ENCODE results near the gene ARHGAP12.
"Not testable (repeated sequence)": the region's sequence is repeated elsewhere in the genome, so short reads cannot be mapped to it uniquely, and the experiment has no call there.

The ARHGAP12 gene

GRCh38 chr10:31906039-31906438, 22.6 kb downstream of the ARHGAP12 start:
- H3K4ac ChIP-seq (ENCODE audit: low read depth, low read length) = no peak overlapping the region
- H3K27ac ChIP-seq (ENCODE audit: low read depth, low read length) = no peak overlapping the region
- no peak overlapping the region for H2BK5ac ChIP-seq (ENCODE audit: low read length)
- H3K9ac ChIP-seq (ENCODE audit: low read length) = no peak overlapping the region
- H3K4me3 ChIP-seq (ENCODE audit: low read length) = no peak overlapping the region
- H2BK15ac ChIP-seq (replicated peaks; ENCODE audit: low read depth) = no peak overlapping the region
- H3K79me1 ChIP-seq (ENCODE audit: low read length) = peaks cover 22% of the 10 kb centered on the region
- no peak overlapping the region for H2BK120ac ChIP-seq (ENCODE audit: low read depth, low read length)
- no peak overlapping the region for H3K23ac ChIP-seq (ENCODE audit: low read length)
- no CpG with 5 or more reads among the region's 5 CpGs for WGBS (ENCODE audit: extremely low coverage, insufficient coverage, low lambda C conversion rate)
- peaks cover 53% of the 10 kb centered on the region for H3K79me2 ChIP-seq (ENCODE audit: control insufficient read depth, insufficient read depth, low read length)
- H3K4me2 ChIP-seq (ENCODE audit: low read length) = no peak overlapping the region
- H4K8ac ChIP-seq (ENCODE audit: low read depth, low read length) = no peak overlapping the region
- no peak overlapping the region for H3K18ac ChIP-seq (ENCODE audit: low read length)
- H4K5ac ChIP-seq (ENCODE audit: low read length) = no peak overlapping the region
- DNase-seq = no peak
- no peak overlapping the region for H3K56ac ChIP-seq (ENCODE audit: low read length)
- no peak overlapping the region for H2AK5ac ChIP-seq (ENCODE audit: low read length)
- H3K36me3 ChIP-seq (ENCODE audit: control insufficient read depth, insufficient read depth, low read length) = peaks cover 4% of the 10 kb centered on the region
- H3K27me3 ChIP-seq (ENCODE audit: insufficient read depth, low read length, poor library complexity) = no peaks in the 10 kb centered on the region
- H3K4me1 ChIP-seq (ENCODE audit: control insufficient read depth, low read depth, low read length) = no peaks in the 10 kb centered on the region

DNA sequence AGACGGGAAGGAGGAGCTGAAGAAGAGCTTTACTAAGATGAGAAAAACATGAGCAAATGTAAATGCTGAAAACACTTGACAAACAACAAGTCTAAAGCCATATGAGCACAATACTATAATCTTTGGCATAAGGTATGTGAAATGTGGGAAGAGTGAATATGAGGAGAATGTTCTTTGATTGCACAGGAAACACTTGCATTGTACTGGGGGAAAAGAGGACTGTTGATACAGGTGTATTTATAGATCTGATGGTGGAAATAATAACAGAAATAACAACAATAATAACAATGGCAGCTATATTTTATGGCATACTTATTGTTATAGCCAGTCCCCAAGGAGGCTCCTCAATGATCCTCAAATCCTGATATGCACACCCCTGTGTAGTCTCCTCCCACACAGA, 23.0 kb downstream of the ARHGAP12 start:
- no peak overlapping the region for H2BK120ac ChIP-seq (ENCODE audit: low read depth, low read length)
- H3K9ac ChIP-seq (ENCODE audit: low read length) = no peak overlapping the region
- H3K36me3 ChIP-seq (ENCODE audit: control insufficient read depth, insufficient read depth, low read length) = peaks cover 4% of the 10 kb centered on the region
- WGBS (ENCODE audit: extremely low coverage, insufficient coverage, low lambda C conversion rate) = no CpG with 5 or more reads among the region's 1 CpG
- H3K18ac ChIP-seq (ENCODE audit: low read length) = no peak overlapping the region
- H3K56ac ChIP-seq (ENCODE audit: low read length) = no peak overlapping the region
- no peak overlapping the region for H2BK15ac ChIP-seq (replicated peaks; ENCODE audit: low read depth)
- H3K4me3 ChIP-seq (ENCODE audit: low read length) = no peak overlapping the region
- no peaks in the 10 kb centered on the region for H3K27me3 ChIP-seq (ENCODE audit: insufficient read depth, low read length, poor library complexity)
- no peak overlapping the region for H3K4me2 ChIP-seq (ENCODE audit: low read length)
- H3K4ac ChIP-seq (ENCODE audit: low read depth, low read length) = no peak overlapping the region
- H3K27ac ChIP-seq (ENCODE audit: low read depth, low read length) = no peak overlapping the region
- peaks cover 22% of the 10 kb centered on the region for H3K79me1 ChIP-seq (ENCODE audit: low read length)
- no peak overlapping the region for H2BK5ac ChIP-seq (ENCODE audit: low read length)
- no peak for DNase-seq
- H4K8ac ChIP-seq (ENCODE audit: low read depth, low read length) = no peak overlapping the region
- no peak overlapping the region for H3K23ac ChIP-seq (ENCODE audit: low read length)
- no peak overlapping the region for H2AK5ac ChIP-seq (ENCODE audit: low read length)
- no peaks in the 10 kb centered on the region for H3K4me1 ChIP-seq (ENCODE audit: control insufficient read depth, low read depth, low read length)
- no peak overlapping the region for H4K5ac ChIP-seq (ENCODE audit: low read length)
- peaks cover 57% of the 10 kb centered on the region for H3K79me2 ChIP-seq (ENCODE audit: control insufficient read depth, insufficient read depth, low read length)

DNA sequence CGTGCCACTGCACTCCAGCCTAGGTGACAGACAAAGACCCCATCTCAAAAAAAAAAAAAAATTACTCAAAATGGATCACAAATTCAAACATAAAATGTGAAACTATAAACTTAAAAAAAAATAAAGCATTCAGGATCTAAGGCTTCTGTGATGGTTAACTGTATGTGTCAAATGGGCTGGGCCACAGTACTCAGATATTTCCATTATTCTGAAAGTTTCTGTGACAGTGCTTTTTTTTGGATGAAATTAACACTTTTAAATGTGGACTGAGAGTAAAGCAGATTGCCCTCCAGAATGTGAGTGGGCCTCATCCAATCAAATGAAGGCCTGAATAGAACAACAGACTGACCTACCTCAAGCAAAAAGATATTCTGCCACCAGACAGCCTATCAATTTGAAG, 26.0 kb downstream of the ARHGAP12 start:
- H2BK5ac ChIP-seq (ENCODE audit: low read length) = no peak overlapping the region
- no peaks in the 10 kb centered on the region for H3K4me1 ChIP-seq (ENCODE audit: control insufficient read depth, low read depth, low read length)
- no peaks in the 10 kb centered on the region for H3K36me3 ChIP-seq (ENCODE audit: control insufficient read depth, insufficient read depth, low read length)
- no peak overlapping the region for H3K56ac ChIP-seq (ENCODE audit: low read length)
- H4K8ac ChIP-seq (ENCODE audit: low read depth, low read length) = no peak overlapping the region
- H3K4me3 ChIP-seq (ENCODE audit: low read length) = no peak overlapping the region
- no peaks in the 10 kb centered on the region for H3K27me3 ChIP-seq (ENCODE audit: insufficient read depth, low read length, poor library complexity)
- H3K23ac ChIP-seq (ENCODE audit: low read length) = no peak overlapping the region
- H4K5ac ChIP-seq (ENCODE audit: low read length) = no peak overlapping the region
- peaks cover 56% of the 10 kb centered on the region for H3K79me2 ChIP-seq (ENCODE audit: control insufficient read depth, insufficient read depth, low read length)
- H3K4me2 ChIP-seq (ENCODE audit: low read length) = no peak overlapping the region
- peak overlapping the region; percentile 54 for H2BK120ac ChIP-seq (ENCODE audit: low read depth, low read length)
- H3K27ac ChIP-seq (ENCODE audit: low read depth, low read length) = no peak overlapping the region
- no peak overlapping the region for H3K18ac ChIP-seq (ENCODE audit: low read length)
- peaks cover 13% of the 10 kb centered on the region for H3K79me1 ChIP-seq (ENCODE audit: low read length)
- H3K9ac ChIP-seq (ENCODE audit: low read length) = no peak overlapping the region
- no peak for DNase-seq
- no peak overlapping the region for H2AK5ac ChIP-seq (ENCODE audit: low read length)
- no peak overlapping the region for H2BK15ac ChIP-seq (replicated peaks; ENCODE audit: low read depth)
- H3K4ac ChIP-seq (ENCODE audit: low read depth, low read length) = no peak overlapping the region
- WGBS (ENCODE audit: extremely low coverage, insufficient coverage, low lambda C conversion rate) = no CpG with 5 or more reads among the region's 1 CpG

DNA sequence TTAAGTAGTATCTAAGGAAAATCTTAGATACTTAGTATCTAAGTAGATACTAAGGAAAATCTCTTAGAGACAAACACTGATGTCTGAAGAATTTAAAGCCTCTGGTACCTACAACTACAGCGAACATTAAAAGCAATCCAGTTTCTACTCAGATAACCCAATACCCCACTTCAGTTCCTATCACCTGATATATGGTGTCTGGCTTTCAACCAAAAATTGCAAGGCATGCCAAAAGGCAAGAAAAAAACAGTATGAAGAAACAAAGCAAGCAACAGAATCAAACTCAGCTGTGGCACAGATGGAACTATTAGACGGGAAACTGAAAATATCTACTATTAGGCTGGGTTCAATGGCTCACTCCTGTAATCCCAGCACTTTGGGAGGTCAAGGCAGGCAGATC, 31.1 kb downstream of the ARHGAP12 start:
- H2BK15ac ChIP-seq (replicated peaks; ENCODE audit: low read depth) = no peak overlapping the region
- no peak overlapping the region for H3K4me3 ChIP-seq (ENCODE audit: low read length)
- no peaks in the 10 kb centered on the region for H3K27me3 ChIP-seq (ENCODE audit: insufficient read depth, low read length, poor library complexity)
- H3K79me1 ChIP-seq (ENCODE audit: low read length) = peaks cover 2% of the 10 kb centered on the region
- no peak overlapping the region for H4K5ac ChIP-seq (ENCODE audit: low read length)
- peak overlapping the region; percentile 40 for H4K8ac ChIP-seq (ENCODE audit: low read depth, low read length)
- H3K56ac ChIP-seq (ENCODE audit: low read length) = no peak overlapping the region
- no peak overlapping the region for H3K4me2 ChIP-seq (ENCODE audit: low read length)
- H3K79me2 ChIP-seq (ENCODE audit: control insufficient read depth, insufficient read depth, low read length) = peaks cover 43% of the 10 kb centered on the region
- no CpG with 5 or more reads among the region's 2 CpGs for WGBS (ENCODE audit: extremely low coverage, insufficient coverage, low lambda C conversion rate)
- no peak overlapping the region for H3K9ac ChIP-seq (ENCODE audit: low read length)
- H2BK120ac ChIP-seq (ENCODE audit: low read depth, low read length) = no peak overlapping the region
- H2AK5ac ChIP-seq (ENCODE audit: low read length) = no peak overlapping the region
- peaks cover 3% of the 10 kb centered on the region for H3K4me1 ChIP-seq (ENCODE audit: control insufficient read depth, low read depth, low read length)
- no peak for DNase-seq
- no peak overlapping the region for H3K23ac ChIP-seq (ENCODE audit: low read length)
- no peaks in the 10 kb centered on the region for H3K36me3 ChIP-seq (ENCODE audit: control insufficient read depth, insufficient read depth, low read length)
- no peak overlapping the region for H3K4ac ChIP-seq (ENCODE audit: low read depth, low read length)
- H3K18ac ChIP-seq (ENCODE audit: low read length) = no peak overlapping the region
- no peak overlapping the region for H2BK5ac ChIP-seq (ENCODE audit: low read length)
- H3K27ac ChIP-seq (ENCODE audit: low read depth, low read length) = no peak overlapping the region

DNA sequence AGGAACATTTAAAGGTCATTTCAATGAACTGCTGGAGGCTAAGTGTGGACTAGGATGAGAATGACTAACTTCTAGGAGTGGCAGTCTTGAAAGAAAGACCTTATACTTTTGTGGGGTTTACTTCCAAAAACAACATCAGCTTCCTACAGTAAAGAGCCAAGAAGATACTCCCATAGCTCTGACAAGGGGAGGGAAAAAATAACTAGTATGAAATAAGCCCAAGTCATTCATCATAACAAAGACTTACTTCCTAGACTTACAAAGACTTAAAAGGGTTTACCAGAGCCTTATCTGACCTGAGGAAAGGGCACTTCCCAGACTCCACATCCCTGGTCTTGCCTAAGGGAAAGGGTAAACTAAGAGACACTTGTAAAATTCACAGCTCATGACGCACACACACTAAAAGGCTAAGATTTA, 31.7 kb downstream of the ARHGAP12 start:
- Histone ChIP-seq H3K79me1 (ENCODE audit: low read length) (no peaks in the 10 kb centered on the region), H3K18ac (ENCODE audit: low read length) (no peak overlapping the region), H3K23ac (ENCODE audit: low read length) (no peak overlapping the region), H3K4me1 (ENCODE audit: control insufficient read depth, low read depth, low read length) (peaks cover 3% of the 10 kb centered on the region), H3K4me2 (ENCODE audit: low read length) (no peak overlapping the region), H4K5ac (ENCODE audit: low read length) (no peak overlapping the region), H2BK15ac (replicated peaks; ENCODE audit: low read depth) (no peak overlapping the region), H3K9ac (ENCODE audit: low read length) (no peak overlapping the region), H2BK5ac (ENCODE audit: low read length) (no peak overlapping the region), H3K4ac (ENCODE audit: low read depth, low read length) (no peak overlapping the region), H3K56ac (ENCODE audit: low read length) (no peak overlapping the region), H3K36me3 (ENCODE audit: control insufficient read depth, insufficient read depth, low read length) (no peaks in the 10 kb centered on the region), H3K27me3 (ENCODE audit: insufficient read depth, low read length, poor library complexity) (no peaks in the 10 kb centered on the region), H4K8ac (ENCODE audit: low read depth, low read length) (no peak overlapping the region), H3K79me2 (ENCODE audit: control insufficient read depth, insufficient read depth, low read length) (peaks cover 40% of the 10 kb centered on the region), H3K27ac (ENCODE audit: low read depth, low read length) (no peak overlapping the region), H2BK120ac (ENCODE audit: low read depth, low read length) (no peak overlapping the region), H3K4me3 (ENCODE audit: low read length) (no peak overlapping the region), H2AK5ac (ENCODE audit: low read length) (no peak overlapping the region)
- WGBS (ENCODE audit: extremely low coverage, insufficient coverage, low lambda C conversion rate) = no CpG with 5 or more reads among the region's 1 CpG
- peak; percentile 62 for DNase-seq

DNA sequence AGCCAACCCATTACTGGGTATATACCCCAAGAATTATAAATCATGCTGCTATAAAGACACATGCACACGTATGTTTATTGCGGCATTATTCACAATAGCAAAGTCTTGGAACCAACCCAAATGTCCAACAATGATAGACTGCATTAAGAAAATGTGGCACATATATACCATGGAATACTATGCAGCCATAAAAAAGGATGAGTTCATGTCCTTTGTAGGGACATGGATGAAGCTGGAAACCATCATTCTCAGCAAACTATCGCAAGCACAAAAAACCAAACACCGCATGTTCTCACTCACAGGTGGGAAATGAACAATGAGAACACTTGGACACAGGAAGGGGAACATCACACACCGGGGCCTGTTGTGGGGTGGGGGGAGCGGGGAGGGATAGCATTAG, 32.9 kb downstream of the ARHGAP12 start:
- not testable (repeated sequence) for H4K5ac ChIP-seq (ENCODE audit: low read length); H3K18ac ChIP-seq (ENCODE audit: low read length); H4K8ac ChIP-seq (ENCODE audit: low read depth, low read length); H3K9ac ChIP-seq (ENCODE audit: low read length); H2BK5ac ChIP-seq (ENCODE audit: low read length); H2BK120ac ChIP-seq (ENCODE audit: low read depth, low read length); DNase-seq; H3K79me1 ChIP-seq (ENCODE audit: low read length); H2AK5ac ChIP-seq (ENCODE audit: low read length); H2BK15ac ChIP-seq (replicated peaks; ENCODE audit: low read depth); H3K36me3 ChIP-seq (ENCODE audit: control insufficient read depth, insufficient read depth, low read length); H3K4me2 ChIP-seq (ENCODE audit: low read length); H3K27ac ChIP-seq (ENCODE audit: low read depth, low read length); H3K56ac ChIP-seq (ENCODE audit: low read length); H3K23ac ChIP-seq (ENCODE audit: low read length); H3K4me1 ChIP-seq (ENCODE audit: control insufficient read depth, low read depth, low read length); H3K27me3 ChIP-seq (ENCODE audit: insufficient read depth, low read length, poor library complexity); H3K4me3 ChIP-seq (ENCODE audit: low read length); H3K4ac ChIP-seq (ENCODE audit: low read depth, low read length)
- H3K79me2 ChIP-seq (ENCODE audit: control insufficient read depth, insufficient read depth, low read length) = peaks cover 35% of the 10 kb centered on the region
- WGBS (ENCODE audit: extremely low coverage, insufficient coverage, low lambda C conversion rate) = no CpG with 5 or more reads among the region's 6 CpGs

All from mesendoderm (in vitro differentiated cells).